ENCODE measurements around the gene LIMS2.
A peak's percentile ranks its signal among the peaks of the same experiment; 100 is the strongest.

Gene LIMS2

GRCh38 chr2:127636248-127637235 lies 38.8 kb downstream of the LIMS2 start (continued):
- TF ChIP-seq ZBTB21 (tag by site-specific recombination; IDR thresholded peaks at IDR 0.05) (no peak), ZFHX2 (tag by site-specific recombination; conservative IDR thresholded peaks at IDR 0.05) (peak; percentile 20; the same call in 1 of the 2 replicates), HOXD13 (CRISPR knock-in tag; IDR thresholded peaks at IDR 0.05; ENCODE audit: borderline replicate concordance) (no peak), ZNF37A (tag by site-specific recombination; IDR thresholded peaks at IDR 0.05) (no peak)

GRCh38 chr2:127635380-127636237 lies 39.7 kb downstream of the LIMS2 start:
- CTCF ChIA-PET = interaction anchor here (0.5 to 1.2 kb wide), 2 partner anchors 17 to 325 kb away, joined by 3 read pairs; no protein-coding TSS in a partner anchor
- Histone ChIP-seq H3K4me1 (ENCODE audit: control insufficient read depth, insufficient read depth, low read length) (peaks cover 2% of the 10 kb centered on the region; the same call in 1 of the 2 replicates), H3K36me3 (ENCODE audit: control insufficient read depth in 2 of 2, insufficient read depth in 1 of 2, low read length in 2 of 2) (no peaks in the 10 kb centered on the region), H3K9me3 (ENCODE audit: control insufficient read depth, insufficient read depth, low read depth, low read length) (no peaks in the 10 kb centered on the region), H3K27ac (ENCODE audit: extremely low read depth, low read depth, low read length) (no peak overlapping the region), H3K4me3 (ENCODE audit: low read depth, low read length) (no peak overlapping the region)
- POLR2A ChIA-PET = no interaction called here
- no peak for TF ChIP-seq ZNF585B (tag by site-specific recombination; IDR thresholded peaks at IDR 0.05)
- no peak for TF ChIP-seq ZNF513 (tag by site-specific recombination; IDR thresholded peaks at IDR 0.05)
- TF ChIP-seq ZNF571 (tag by site-specific recombination; IDR thresholded peaks at IDR 0.05) = no peak
- no peak for TF ChIP-seq OSR2 (tag by site-specific recombination; IDR thresholded peaks at IDR 0.05)
- no peak for TF ChIP-seq ZNF140 (tag by site-specific recombination; IDR thresholded peaks at IDR 0.05)
- TF ChIP-seq ZNF248 (tag by site-specific recombination; IDR thresholded peaks at IDR 0.05) = no peak
- no peak for TF ChIP-seq ZNF558 (tag by site-specific recombination; IDR thresholded peaks at IDR 0.05)
- TF ChIP-seq TSHZ1 (tag by site-specific recombination; IDR thresholded peaks at IDR 0.05; ENCODE audit: borderline replicate concordance) = no peak
- no peak for TF ChIP-seq ZNF473 (tag by site-specific recombination; IDR thresholded peaks at IDR 0.05)
- TF ChIP-seq KLF8 (tag by site-specific recombination; IDR thresholded peaks at IDR 0.05) = no peak
- no peak for TF ChIP-seq ZBTB11 (tag by site-specific recombination; conservative IDR thresholded peaks at IDR 0.05; ENCODE audit: low read depth)
- TF ChIP-seq ZNF692 (tag by site-specific recombination; IDR thresholded peaks at IDR 0.05) = no peak
- no peak for TF ChIP-seq ZNF19 (tag by site-specific recombination; IDR thresholded peaks at IDR 0.05; ENCODE audit: low read depth)
- no peak for TF ChIP-seq ZNF510 (tag by site-specific recombination; IDR thresholded peaks at IDR 0.05; ENCODE audit: insufficient replicate concordance)
- TF ChIP-seq PRDM6 (tag by site-specific recombination; IDR thresholded peaks at IDR 0.05) = no peak
- no peak for TF ChIP-seq KLF17 (tag by site-specific recombination; IDR thresholded peaks at IDR 0.05)
- no peak for TF ChIP-seq SP2 (tag by site-specific recombination; IDR thresholded peaks at IDR 0.05)

Data from HEK293 (cell line).